Loucy (cell line): ENCODE data around the gene NME4.

Experiments
- EZH2phosphoT487 ChIP-seq: fragments of 200-600 bp; IDR thresholded peaks from 2 replicates; pipeline ENCODE4 v1.6.1; 2018; ENCODE audit warnings: antibody characterized with exemption, mild to moderate bottlenecking, moderate library complexity, borderline replicate concordance
- TF ChIP-seq, protein P1 (sequence below): fragments of 200-600 bp; sonication (generic); conservative IDR thresholded peaks from 2 replicates; pipeline ENCODE4 v1.5.1; 2014; ENCODE audit warnings: mild to moderate bottlenecking, antibody characterized with exemption, low read length

DNA sequence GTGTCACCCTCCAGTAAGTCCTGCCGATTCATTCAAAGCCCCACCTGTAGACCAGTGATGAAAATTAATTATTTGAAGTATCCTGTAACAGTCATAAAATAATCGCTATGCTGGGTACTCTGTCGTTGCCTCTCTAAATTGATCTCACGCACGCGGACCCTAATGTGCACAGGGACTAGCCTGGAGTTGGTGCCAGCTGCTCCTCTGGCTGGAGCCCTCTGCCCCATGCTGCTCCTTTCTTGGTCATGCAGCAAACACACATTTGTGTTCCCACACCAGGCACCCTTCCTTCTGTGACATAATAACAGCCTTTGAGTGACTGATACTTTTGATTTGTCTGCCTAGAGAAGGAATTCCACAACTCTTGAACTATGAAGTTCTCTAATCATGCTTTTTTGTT lies 44.4 kb downstream of the NME4 start:
- TF ChIP-seq, protein P1, sequence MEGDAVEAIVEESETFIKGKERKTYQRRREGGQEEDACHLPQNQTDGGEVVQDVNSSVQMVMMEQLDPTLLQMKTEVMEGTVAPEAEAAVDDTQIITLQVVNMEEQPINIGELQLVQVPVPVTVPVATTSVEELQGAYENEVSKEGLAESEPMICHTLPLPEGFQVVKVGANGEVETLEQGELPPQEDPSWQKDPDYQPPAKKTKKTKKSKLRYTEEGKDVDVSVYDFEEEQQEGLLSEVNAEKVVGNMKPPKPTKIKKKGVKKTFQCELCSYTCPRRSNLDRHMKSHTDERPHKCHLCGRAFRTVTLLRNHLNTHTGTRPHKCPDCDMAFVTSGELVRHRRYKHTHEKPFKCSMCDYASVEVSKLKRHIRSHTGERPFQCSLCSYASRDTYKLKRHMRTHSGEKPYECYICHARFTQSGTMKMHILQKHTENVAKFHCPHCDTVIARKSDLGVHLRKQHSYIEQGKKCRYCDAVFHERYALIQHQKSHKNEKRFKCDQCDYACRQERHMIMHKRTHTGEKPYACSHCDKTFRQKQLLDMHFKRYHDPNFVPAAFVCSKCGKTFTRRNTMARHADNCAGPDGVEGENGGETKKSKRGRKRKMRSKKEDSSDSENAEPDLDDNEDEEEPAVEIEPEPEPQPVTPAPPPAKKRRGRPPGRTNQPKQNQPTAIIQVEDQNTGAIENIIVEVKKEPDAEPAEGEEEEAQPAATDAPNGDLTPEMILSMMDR, result no peak
- TF ChIP-seq EZH2phosphoT487, result no peak
